HepG2 (cell line): ENCODE results near the gene STUB1. TPM values are rescaled to one million over a fixed set of nuclear protein-coding genes. Genes with fewer than 3 reads are reported as not detected.
A peak's percentile ranks its signal among the peaks of the same experiment; 100 is the strongest.

Experiments used
- ATAC-seq: fragments of 200-7000 bp; cut with Tn5 transposase; 3 replicates; pipeline ENCODE4 v1.9.1; 2020; ENCODE audit warnings: mild to moderate bottlenecking, moderate library complexity
- BruUV-seq: library from RNA; stranded (reverse); fragments of 400-500 nt; replicated peaks from 2 replicates; lab custom pipeline; 2021; lab: Mats Ljungman, UMichigan
- CTCF ChIA-PET: fragments of 300-600 bp; formaldehyde crosslinking; extraction: SDS; loops from one replicate; lab custom pipeline; 2021; ENCODE audit warnings: low total read pairs, inconsistent platforms, low intra/inter-chr PET ratio; lab: Yijun Ruan, JAX
- POLR2A ChIA-PET: fragments of 350-600 bp; sonication (Branson Sonifier 250); formaldehyde crosslinking; loops from one replicate; lab custom pipeline; 2020; ENCODE audit warnings: antibody characterized with exemption, inconsistent platforms; lab: Yijun Ruan, JAX
- DNase-seq: peaks from one replicate; pipeline ENCODE4 v3.0.0-alpha.2; 2015; ENCODE audit warnings: low spot score
- FAIRE-seq: peaks from 3 replicates; lab custom pipeline; 2011; peaks lifted over from hg19 to GRCh38; lab: Jason Lieb, UNC
- H2AFZ ChIP-seq: one replicate; pipeline ENCODE4 v1.6.1; 2011; ENCODE audit warnings: low read length, inconsistent platforms
- H3K27ac ChIP-seq: fragments of 300-600 bp; 3 replicates; pipeline ENCODE4 v1.8.0; 2011; ENCODE audit warnings: mixed run types, mild to moderate bottlenecking, mixed read lengths, low read length, inconsistent platforms; ENCODE audit not compliant: insufficient read depth; ENCODE audit errors: extremely low read length
- H3K27me3 ChIP-seq, 2 experiments: fragments of 200-600 bp in 1 of 2; 2 replicates in 1 of 2; 3 replicates in 1 of 2; pipeline versions ENCODE4 v1.6.0 to v1.8.0; 2011; ENCODE audit warnings: low read length in 2 of 2, mild to moderate bottlenecking in 2 of 2, moderate library complexity in 2 of 2, inconsistent platforms in 1 of 2; ENCODE audit not compliant: insufficient read depth in 2 of 2, control insufficient read depth in 1 of 2
- H3K36me3 ChIP-seq, 2 experiments: fragments of 200-600 bp in 1 of 2; replicated peaks in 1 of 2; 2 replicates in 1 of 2; 3 replicates in 1 of 2; pipeline versions ENCODE4 v1.5.1 to v1.8.0; 2011; ENCODE audit warnings: low read length in 2 of 2, inconsistent platforms in 1 of 2; ENCODE audit not compliant: insufficient read depth in 2 of 2, control insufficient read depth in 1 of 2
- H3K4me1 ChIP-seq: 2 replicates; pipeline ENCODE4 v1.5.1; 2012; ENCODE audit warnings: low read length, inconsistent platforms; ENCODE audit not compliant: insufficient read depth
- H3K4me2 ChIP-seq: 2 replicates; pipeline ENCODE4 v1.6.0; 2011; ENCODE audit warnings: low read depth, low read length, inconsistent platforms
- H3K4me3 ChIP-seq, 3 experiments: fragments of 200-600 bp in 1 of 3; sonication (generic), shearing (Covaris generic) in 1 of 3; replicated peaks in 1 of 3; 2 replicates each; pipeline ENCODE4 v1.5.1; 2011 to 2016; ENCODE audit warnings: low read length in 3 of 3, inconsistent platforms in 2 of 3, low read depth in 2 of 3, mild to moderate bottlenecking in 2 of 3, control low read depth in 1 of 3, mixed read lengths in 1 of 3; ENCODE audit not compliant: insufficient read depth in 1 of 3
- H3K79me2 ChIP-seq: one replicate; pipeline ENCODE4 v1.6.1; 2011; ENCODE audit warnings: low read length, inconsistent platforms; ENCODE audit not compliant: insufficient read depth
- H3K9ac ChIP-seq: 2 replicates; pipeline ENCODE4 v1.6.0; 2011; ENCODE audit warnings: mild to moderate bottlenecking, low read depth, low read length, inconsistent platforms; ENCODE audit not compliant: insufficient read depth
- H3K9me3 ChIP-seq: 2 replicates; pipeline ENCODE4 v1.5.1; 2012; ENCODE audit warnings: mild to moderate bottlenecking, low read length
- H4K20me1 ChIP-seq: 2 replicates; pipeline ENCODE4 v1.6.0; 2011; ENCODE audit warnings: inconsistent platforms, mild to moderate bottlenecking, low read length, moderate library complexity; ENCODE audit not compliant: insufficient read depth
- AGO2 ChIP-seq: fragments of 200-400 bp; formaldehyde crosslinking; optimal IDR thresholded peaks from 2 replicates; pipeline ENCODE3; 2017; ENCODE audit warnings: mild to moderate bottlenecking, low read depth, low read length, moderate library complexity
- HOXA3 ChIP-seq: sonication (generic); formaldehyde crosslinking; IDR thresholded peaks from 2 replicates; pipeline ENCODE4 v1.5.0; 2020; ENCODE audit warnings: missing genetic modification reagents
- MTA1 ChIP-seq: sonication (generic); formaldehyde crosslinking; IDR thresholded peaks from 2 replicates; pipeline ENCODE4 v1.4.0; 2020; ENCODE audit warnings: missing genetic modification reagents, mild to moderate bottlenecking, borderline replicate concordance
- NR2F2 ChIP-seq: IDR thresholded peaks from 2 replicates; pipeline ENCODE4 v1.6.1; 2012; ENCODE audit warnings: low read depth, inconsistent platforms, borderline replicate concordance
- POLR2A ChIP-seq, 2 experiments: IDR thresholded peaks; 2 replicates each; pipeline ENCODE4 v1.6.1; 2011; ENCODE audit warnings: low read depth in 2 of 2, low read length in 2 of 2, mild to moderate bottlenecking in 1 of 2, moderate library complexity in 1 of 2; ENCODE audit not compliant: insufficient read depth in 1 of 2
- ZC3H13 ChIP-seq: sonication (generic); formaldehyde crosslinking; IDR thresholded peaks from 2 replicates; pipeline ENCODE4 v1.8.1; 2023; ENCODE audit warnings: mild to moderate bottlenecking, missing genetic modification reagents, moderate library complexity
- ZNF225 ChIP-seq: sonication (generic); formaldehyde crosslinking; IDR thresholded peaks from 2 replicates; pipeline ENCODE4 v1.4.0; 2020; ENCODE audit warnings: mild to moderate bottlenecking, missing genetic modification reagents
- WGBS: methylation state at CpG from one replicate; pipeline ENCODE4 v1.1.6; 2017; ENCODE audit warnings: low lambda C conversion rate; 5-methylcytosine and 5-hydroxymethylcytosine counted together
- in situ Hi-C: cut with HindIII; loops from 2 replicates; pipeline ENCODE4 v1.10.0; 2017; ENCODE audit warnings: low pct_unique_long_range_greater_than_20kb; ENCODE audit not compliant: extremely low pct_ligation_motif_present
- intact Hi-C: fragments of 100-400 bp; cut with micrococcal nuclease; formaldehyde crosslinking; loops from one replicate; pipeline ENCODE4 v1.10.0; 2022; ENCODE audit not compliant: unreplicated experiment
- polyA plus RNA-seq, 8 experiments: library from polyadenylated mRNA; depleted of rRNA in 3 of 8; stranded (reverse) in 7 of 8; unstranded in 1 of 8; fragments of >200 nt; fragmentation: Illumina TruSeq in 4 of 8; extraction: Trizol in 4 of 8; gene quantifications; 2 replicates each; pipeline versions ENCODE4 v1.2.1 to v1.2.3, GENCODE V29; 2011 to 2016; ENCODE audit warnings: low read depth in 4 of 8, missing spikeins in 1 of 8, mixed read lengths in 1 of 8; ENCODE audit not compliant: insufficient read depth in 1 of 8
- total RNA-seq, 5 experiments: library from RNA; depleted of rRNA; stranded (reverse); fragments of >200 nt; fragmentation: Illumina TruSeq; extraction: Trizol; gene quantifications; 2 replicates each; pipeline ENCODE4 v1.2.3, GENCODE V29; 2016; ENCODE audit warnings: low read depth in 1 of 5
- TF ChIP-seq, protein P1 (sequence below): sonication (generic); formaldehyde crosslinking; IDR thresholded peaks from 2 replicates; pipeline ENCODE4 v1.9.0; 2021; ENCODE audit warnings: missing genetic modification reagents, mild to moderate bottlenecking, borderline replicate concordance
- TF ChIP-seq, protein P2 (sequence below): sonication (generic); formaldehyde crosslinking; IDR thresholded peaks from 2 replicates; pipeline ENCODE4 v1.4.0; 2020; ENCODE audit warnings: mild to moderate bottlenecking, missing genetic modification reagents
- TF ChIP-seq, protein P3 (sequence below): sonication (generic); formaldehyde crosslinking; IDR thresholded peaks from 2 replicates; pipeline ENCODE4 v1.4.0; 2020; ENCODE audit warnings: mild to moderate bottlenecking, missing genetic modification reagents
- TF ChIP-seq, protein P4 (sequence below): sonication (generic); formaldehyde crosslinking; IDR thresholded peaks from 2 replicates; pipeline ENCODE4 v1.4.0; 2020; ENCODE audit warnings: missing genetic modification reagents
- TF ChIP-seq, protein P5 (sequence below): sonication (generic); formaldehyde crosslinking; IDR thresholded peaks from 2 replicates; pipeline ENCODE4 v1.5.1; 2020; ENCODE audit warnings: mild to moderate bottlenecking, missing genetic modification reagents

STUB1 gene
- total and polyA plus RNA-seq, 2 of the 13 experiments (the other 11 are each of a cell fraction or from before 2014, with no cell fraction given), result 52.9 to 78.2 TPM

DNA sequence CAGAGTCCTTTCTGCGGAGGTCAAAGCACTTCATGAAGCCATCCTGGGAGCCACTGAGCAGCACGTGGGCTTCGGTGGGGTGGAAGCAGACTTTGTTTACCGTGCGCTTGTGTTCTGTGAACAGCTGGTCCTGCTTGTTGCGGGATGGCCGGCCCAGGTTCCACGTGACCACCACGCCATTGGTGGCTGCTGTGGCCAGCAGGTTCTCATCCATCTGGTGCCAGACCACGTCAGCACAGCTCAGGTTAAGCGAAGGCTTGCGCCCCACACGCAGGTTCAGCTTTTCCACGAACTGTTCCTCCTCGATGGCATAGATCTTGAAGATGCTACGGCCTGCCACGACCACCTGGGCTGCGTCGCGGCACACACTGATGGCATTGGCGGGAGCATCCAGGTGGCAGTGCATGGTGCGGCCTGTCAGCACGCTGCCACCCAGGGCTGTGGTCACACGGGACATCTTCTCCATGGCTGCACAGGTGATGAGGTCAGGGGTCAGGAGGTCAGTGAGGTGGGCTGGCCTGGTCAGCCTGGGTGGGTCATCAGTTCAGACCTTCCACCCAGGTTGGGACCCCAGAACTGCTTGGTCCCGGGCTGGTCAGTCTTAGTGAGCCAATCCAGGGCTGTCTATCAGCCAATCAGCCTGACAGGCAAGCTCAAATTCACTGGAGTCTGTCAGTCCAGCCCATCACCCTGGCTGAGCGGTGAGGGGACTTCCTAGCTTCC, 9.1 kb downstream of the STUB1 start:
- CTCF ChIA-PET, result no interaction called here
- Histone ChIP-seq H3K36me3 (peaks cover 3 to 7% of the 10 kb centered on the region in 2 experiments; a peak in 1 of 5 replicates), H3K4me3 (peak overlapping the region; percentile 89 to 99 (median 96)), H3K9ac (peak overlapping the region; percentile 94), H3K79me2 (peaks cover 2% of the 10 kb centered on the region), H3K4me2 (peak overlapping the region; percentile 91), H2AFZ (no peak overlapping the region), H3K4me1 (peaks cover 19% of the 10 kb centered on the region), H3K9me3 (no peaks in the 10 kb centered on the region), H3K27me3 (peaks cover 3 to 13% of the 10 kb centered on the region in 2 experiments; a peak in 3 of 5 replicates), H3K27ac (peak overlapping the region; percentile 60), H4K20me1 (no peaks in the 10 kb centered on the region)
- POLR2A ChIA-PET, result interaction anchor here (0.9 to 2.7 kb wide), 7 partner anchors 9 to 42 kb away, joined by 3 to 34 read pairs (median 4); partner anchors contain the start of genes ANTKMT, METRN, STUB1 and WDR90
- FAIRE-seq (no peak), ATAC-seq (peak; percentile 2; the same call in 1 of the 3 replicates), DNase-seq (no peak)
- intact Hi-C loops (no loop called here), in situ Hi-C loops (no loop called here)
- no TSS peak for BruUV-seq
- 91% methylated on average over 18 of the region's 26 CpGs for WGBS
- 0 out of 2 replicates have a peak, but pooled peaks have one; percentile 33 for TF ChIP-seq HOXA3 (CRISPR knock-in tag)
- TF ChIP-seq AGO2, result peak; percentile 51
- peak; percentile 74 for TF ChIP-seq ZC3H13 (CRISPR knock-in tag)
- TF ChIP-seq, protein P1, sequence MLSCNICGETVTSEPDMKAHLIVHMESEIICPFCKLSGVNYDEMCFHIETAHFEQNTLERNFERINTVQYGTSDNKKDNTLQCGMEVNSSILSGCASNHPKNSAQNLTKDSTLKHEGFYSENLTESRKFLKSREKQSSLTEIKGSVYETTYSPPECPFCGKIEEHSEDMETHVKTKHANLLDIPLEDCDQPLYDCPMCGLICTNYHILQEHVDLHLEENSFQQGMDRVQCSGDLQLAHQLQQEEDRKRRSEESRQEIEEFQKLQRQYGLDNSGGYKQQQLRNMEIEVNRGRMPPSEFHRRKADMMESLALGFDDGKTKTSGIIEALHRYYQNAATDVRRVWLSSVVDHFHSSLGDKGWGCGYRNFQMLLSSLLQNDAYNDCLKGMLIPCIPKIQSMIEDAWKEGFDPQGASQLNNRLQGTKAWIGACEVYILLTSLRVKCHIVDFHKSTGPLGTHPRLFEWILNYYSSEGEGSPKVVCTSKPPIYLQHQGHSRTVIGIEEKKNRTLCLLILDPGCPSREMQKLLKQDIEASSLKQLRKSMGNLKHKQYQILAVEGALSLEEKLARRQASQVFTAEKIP (CRISPR knock-in tag), result no peak
- TF ChIP-seq ZNF225 (CRISPR knock-in tag), result 0 out of 2 replicates have a peak, but pooled peaks have one; percentile 49
- TF ChIP-seq, protein P2, sequence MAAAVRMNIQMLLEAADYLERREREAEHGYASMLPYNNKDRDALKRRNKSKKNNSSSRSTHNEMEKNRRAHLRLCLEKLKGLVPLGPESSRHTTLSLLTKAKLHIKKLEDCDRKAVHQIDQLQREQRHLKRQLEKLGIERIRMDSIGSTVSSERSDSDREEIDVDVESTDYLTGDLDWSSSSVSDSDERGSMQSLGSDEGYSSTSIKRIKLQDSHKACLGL (CRISPR knock-in tag), result 0 out of 2 replicates have a peak, but pooled peaks have one; percentile 10
- 0 out of 2 replicates have a peak, but pooled peaks have one; percentile 6 for TF ChIP-seq NR2F2
- TF ChIP-seq POLR2A (IDR thresholded peaks at IDR 0.05; ENCODE audit: insufficient read depth in 1 of 2, low read depth in 2 of 2, low read length in 2 of 2), result peak in 1 of 2 experiments; percentile 19; a peak in 2 of 4 replicates
- TF ChIP-seq MTA1 (CRISPR knock-in tag), result 0 out of 2 replicates have a peak, but pooled peaks have one; percentile 22
- TF ChIP-seq, protein P3, sequence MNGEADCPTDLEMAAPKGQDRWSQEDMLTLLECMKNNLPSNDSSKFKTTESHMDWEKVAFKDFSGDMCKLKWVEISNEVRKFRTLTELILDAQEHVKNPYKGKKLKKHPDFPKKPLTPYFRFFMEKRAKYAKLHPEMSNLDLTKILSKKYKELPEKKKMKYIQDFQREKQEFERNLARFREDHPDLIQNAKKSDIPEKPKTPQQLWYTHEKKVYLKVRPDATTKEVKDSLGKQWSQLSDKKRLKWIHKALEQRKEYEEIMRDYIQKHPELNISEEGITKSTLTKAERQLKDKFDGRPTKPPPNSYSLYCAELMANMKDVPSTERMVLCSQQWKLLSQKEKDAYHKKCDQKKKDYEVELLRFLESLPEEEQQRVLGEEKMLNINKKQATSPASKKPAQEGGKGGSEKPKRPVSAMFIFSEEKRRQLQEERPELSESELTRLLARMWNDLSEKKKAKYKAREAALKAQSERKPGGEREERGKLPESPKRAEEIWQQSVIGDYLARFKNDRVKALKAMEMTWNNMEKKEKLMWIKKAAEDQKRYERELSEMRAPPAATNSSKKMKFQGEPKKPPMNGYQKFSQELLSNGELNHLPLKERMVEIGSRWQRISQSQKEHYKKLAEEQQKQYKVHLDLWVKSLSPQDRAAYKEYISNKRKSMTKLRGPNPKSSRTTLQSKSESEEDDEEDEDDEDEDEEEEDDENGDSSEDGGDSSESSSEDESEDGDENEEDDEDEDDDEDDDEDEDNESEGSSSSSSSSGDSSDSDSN (CRISPR knock-in tag), result 0 out of 2 replicates have a peak, but pooled peaks have one; percentile 11
- TF ChIP-seq, protein P4, sequence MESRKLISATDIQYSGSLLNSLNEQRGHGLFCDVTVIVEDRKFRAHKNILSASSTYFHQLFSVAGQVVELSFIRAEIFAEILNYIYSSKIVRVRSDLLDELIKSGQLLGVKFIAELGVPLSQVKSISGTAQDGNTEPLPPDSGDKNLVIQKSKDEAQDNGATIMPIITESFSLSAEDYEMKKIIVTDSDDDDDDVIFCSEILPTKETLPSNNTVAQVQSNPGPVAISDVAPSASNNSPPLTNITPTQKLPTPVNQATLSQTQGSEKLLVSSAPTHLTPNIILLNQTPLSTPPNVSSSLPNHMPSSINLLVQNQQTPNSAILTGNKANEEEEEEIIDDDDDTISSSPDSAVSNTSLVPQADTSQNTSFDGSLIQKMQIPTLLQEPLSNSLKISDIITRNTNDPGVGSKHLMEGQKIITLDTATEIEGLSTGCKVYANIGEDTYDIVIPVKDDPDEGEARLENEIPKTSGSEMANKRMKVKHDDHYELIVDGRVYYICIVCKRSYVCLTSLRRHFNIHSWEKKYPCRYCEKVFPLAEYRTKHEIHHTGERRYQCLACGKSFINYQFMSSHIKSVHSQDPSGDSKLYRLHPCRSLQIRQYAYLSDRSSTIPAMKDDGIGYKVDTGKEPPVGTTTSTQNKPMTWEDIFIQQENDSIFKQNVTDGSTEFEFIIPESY (CRISPR knock-in tag), result peak; percentile 51; the same call in 1 of the 2 replicates
- TF ChIP-seq, protein P5, sequence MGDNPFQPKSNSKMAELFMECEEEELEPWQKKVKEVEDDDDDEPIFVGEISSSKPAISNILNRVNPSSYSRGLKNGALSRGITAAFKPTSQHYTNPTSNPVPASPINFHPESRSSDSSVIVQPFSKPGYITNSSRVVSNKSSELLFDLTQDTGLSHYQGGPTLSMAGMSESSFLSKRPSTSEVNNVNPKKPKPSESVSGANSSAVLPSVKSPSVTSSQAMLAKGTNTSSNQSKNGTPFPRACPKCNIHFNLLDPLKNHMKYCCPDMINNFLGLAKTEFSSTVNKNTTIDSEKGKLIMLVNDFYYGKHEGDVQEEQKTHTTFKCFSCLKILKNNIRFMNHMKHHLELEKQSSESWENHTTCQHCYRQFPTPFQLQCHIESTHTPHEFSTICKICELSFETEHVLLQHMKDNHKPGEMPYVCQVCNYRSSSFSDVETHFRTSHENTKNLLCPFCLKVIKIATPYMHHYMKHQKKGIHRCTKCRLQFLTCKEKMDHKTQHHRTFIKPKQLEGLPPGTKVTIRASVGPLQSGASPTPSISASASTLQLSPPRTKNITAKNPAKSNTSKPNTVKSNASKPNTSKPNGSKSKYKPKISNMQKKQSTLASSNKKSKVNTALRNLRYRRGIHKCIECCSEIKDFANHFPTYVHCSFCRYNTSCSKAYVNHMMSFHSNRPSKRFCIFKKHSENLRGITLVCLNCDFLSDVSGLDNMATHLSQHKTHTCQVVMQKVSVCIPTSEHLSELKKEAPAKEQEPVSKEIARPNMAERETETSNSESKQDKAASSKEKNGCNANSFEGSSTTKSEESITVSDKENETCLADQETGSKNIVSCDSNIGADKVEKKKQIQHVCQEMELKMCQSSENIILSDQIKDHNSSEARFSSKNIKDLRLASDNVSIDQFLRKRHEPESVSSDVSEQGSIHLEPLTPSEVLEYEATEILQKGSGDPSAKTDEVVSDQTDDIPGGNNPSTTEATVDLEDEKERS (CRISPR knock-in tag), result no peak
